Liver (tissue), 3 donors: Measurements from ENCODE around the gene SYNGR3.

Experiments used
- FOXA1 ChIP-seq: IDR thresholded peaks from 2 replicates; pipeline ENCODE4 v1.6.1; 2016; ENCODE audit warnings: antibody characterized with exemption
- HNF4A ChIP-seq, 2 donors: conservative IDR thresholded peaks; 2 replicates each; pipeline ENCODE4 v1.6.1; 2016; ENCODE audit warnings: antibody characterized with exemption in 2 of 2, mild to moderate bottlenecking in 2 of 2
- JUND ChIP-seq, 2 donors: IDR thresholded peaks; 2 replicates each; pipeline ENCODE4 v1.6.1; 2016; ENCODE audit warnings: antibody characterized with exemption in 2 of 2
- RAD21 ChIP-seq, 2 donors: IDR thresholded peaks; 2 replicates each; pipeline ENCODE4 v1.6.1; 2016; ENCODE audit warnings: antibody characterized with exemption in 2 of 2, mild to moderate bottlenecking in 2 of 2
- SP1 ChIP-seq: IDR thresholded peaks from 2 replicates; pipeline ENCODE4 v1.6.1; 2018; ENCODE audit warnings: antibody characterized with exemption, mild to moderate bottlenecking
- YY1 ChIP-seq: IDR thresholded peaks from 2 replicates; pipeline ENCODE4 v1.6.1; 2016; ENCODE audit warnings: antibody characterized with exemption, mild to moderate bottlenecking
- TF ChIP-seq, protein P1 (sequence below): fragments of 150-350 bp; IDR thresholded peaks from 2 replicates; pipeline ENCODE4 v1.5.1; 2017; ENCODE audit warnings: improper control_type of control experiment, low read depth, low read length; ENCODE audit not compliant: missing input control
- TF ChIP-seq, protein P2 (sequence below): IDR thresholded peaks from 2 replicates; pipeline ENCODE4 v1.6.1; 2016; ENCODE audit warnings: antibody characterized with exemption
- TF ChIP-seq, protein P3 (sequence below): IDR thresholded peaks from 2 replicates; pipeline ENCODE4 v1.6.1; 2016; ENCODE audit warnings: antibody characterized with exemption
- donor health status: healthy.
- donor health status: healthy.

DNA sequence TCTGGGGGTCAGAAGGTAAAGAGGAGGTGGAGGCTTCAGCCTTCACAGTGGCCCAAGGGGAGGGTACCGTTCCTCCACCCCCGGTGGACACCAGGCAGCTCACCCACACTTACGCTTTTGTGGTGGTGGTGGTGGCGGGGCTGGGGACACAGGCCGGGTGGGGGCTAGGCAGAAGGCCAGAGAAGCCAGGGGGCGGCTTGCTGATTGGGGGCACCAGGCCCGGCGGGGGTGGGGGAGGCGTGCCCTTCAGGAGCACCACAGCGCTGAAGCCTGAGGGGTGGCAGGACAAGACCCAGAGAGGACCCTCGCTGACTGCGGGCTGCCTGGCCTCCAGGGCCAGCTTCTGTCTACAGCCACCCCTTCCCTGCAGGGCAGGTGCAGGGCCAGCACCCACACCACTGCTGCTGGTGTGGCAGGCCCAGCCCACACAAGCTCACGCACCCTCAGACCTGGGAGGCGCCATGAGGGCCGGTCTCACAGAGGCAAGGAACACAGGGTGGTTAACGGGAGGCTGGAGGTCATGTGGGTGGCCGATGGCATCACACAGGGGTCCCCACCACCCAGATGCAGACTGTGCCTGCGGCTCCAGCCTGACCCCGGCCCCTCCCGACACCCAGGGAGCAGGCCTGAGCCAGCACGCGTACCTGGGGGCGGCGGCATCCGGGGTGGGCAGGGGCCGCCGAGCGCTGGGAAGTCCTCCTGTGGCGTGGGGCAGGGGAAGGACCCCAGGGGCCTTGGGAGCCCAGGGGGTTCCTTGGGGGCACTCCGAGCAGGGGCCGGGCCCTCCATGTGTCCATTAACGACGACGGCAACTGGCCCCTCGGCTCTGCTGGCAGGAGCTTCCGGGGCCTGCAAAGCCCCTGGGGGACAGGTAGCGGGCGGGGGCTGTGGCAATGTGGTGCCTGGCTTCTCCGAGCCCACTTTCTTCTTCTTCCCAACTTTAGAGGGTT, 9.4 kb downstream of the SYNGR3 start:
- no peak for TF ChIP-seq JUND (IDR thresholded peaks at IDR 0.05)
- no peak for TF ChIP-seq SP1
- TF ChIP-seq, protein P1, sequence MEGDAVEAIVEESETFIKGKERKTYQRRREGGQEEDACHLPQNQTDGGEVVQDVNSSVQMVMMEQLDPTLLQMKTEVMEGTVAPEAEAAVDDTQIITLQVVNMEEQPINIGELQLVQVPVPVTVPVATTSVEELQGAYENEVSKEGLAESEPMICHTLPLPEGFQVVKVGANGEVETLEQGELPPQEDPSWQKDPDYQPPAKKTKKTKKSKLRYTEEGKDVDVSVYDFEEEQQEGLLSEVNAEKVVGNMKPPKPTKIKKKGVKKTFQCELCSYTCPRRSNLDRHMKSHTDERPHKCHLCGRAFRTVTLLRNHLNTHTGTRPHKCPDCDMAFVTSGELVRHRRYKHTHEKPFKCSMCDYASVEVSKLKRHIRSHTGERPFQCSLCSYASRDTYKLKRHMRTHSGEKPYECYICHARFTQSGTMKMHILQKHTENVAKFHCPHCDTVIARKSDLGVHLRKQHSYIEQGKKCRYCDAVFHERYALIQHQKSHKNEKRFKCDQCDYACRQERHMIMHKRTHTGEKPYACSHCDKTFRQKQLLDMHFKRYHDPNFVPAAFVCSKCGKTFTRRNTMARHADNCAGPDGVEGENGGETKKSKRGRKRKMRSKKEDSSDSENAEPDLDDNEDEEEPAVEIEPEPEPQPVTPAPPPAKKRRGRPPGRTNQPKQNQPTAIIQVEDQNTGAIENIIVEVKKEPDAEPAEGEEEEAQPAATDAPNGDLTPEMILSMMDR = no peak
- TF ChIP-seq, protein P2, sequence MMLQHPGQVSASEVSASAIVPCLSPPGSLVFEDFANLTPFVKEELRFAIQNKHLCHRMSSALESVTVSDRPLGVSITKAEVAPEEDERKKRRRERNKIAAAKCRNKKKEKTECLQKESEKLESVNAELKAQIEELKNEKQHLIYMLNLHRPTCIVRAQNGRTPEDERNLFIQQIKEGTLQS = no peak
- no peak for TF ChIP-seq RAD21 (IDR thresholded peaks at IDR 0.05)
- no peak for TF ChIP-seq YY1
- no peak for TF ChIP-seq HNF4A (conservative IDR thresholded peaks at IDR 0.05)
- TF ChIP-seq FOXA1 = no peak
- TF ChIP-seq, protein P3, sequence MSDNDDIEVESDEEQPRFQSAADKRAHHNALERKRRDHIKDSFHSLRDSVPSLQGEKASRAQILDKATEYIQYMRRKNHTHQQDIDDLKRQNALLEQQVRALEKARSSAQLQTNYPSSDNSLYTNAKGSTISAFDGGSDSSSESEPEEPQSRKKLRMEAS = no peak
